Body of pancreas (tissue), 4 donors: ENCODE measurements around the gene NEK3. TPM values are rescaled to one million over a fixed set of nuclear protein-coding genes. Genes with fewer than 3 reads are reported as not detected.
"Not testable (repeated sequence)": the region's sequence is repeated elsewhere in the genome, so short reads cannot be mapped to it uniquely, and the experiment has no call there.

Experiments used
- ATAC-seq: fragments of 150-250 bp; one replicate; pipeline ENCODE4 v1.9.1; 2016
- DNase-seq, 4 donors: peaks; one replicate each; pipeline ENCODE4 v3.0.0-alpha.2; 2019
- H3K27ac ChIP-seq, 4 donors: fragments of 200-600 bp; sonication (generic); 1 replicate in 3 of 4; 2 replicates in 1 of 4; pipeline versions ENCODE4 v1.5.1 to v1.6.1; 2016 to 2019; ENCODE audit warnings: mild to moderate bottlenecking in 1 of 4, mixed read lengths in 1 of 4, moderate library complexity in 1 of 4
- H3K27me3 ChIP-seq, 2 donors: fragments of 200-600 bp; sonication (generic); one replicate each; pipeline ENCODE4 v1.6.0; 2016; ENCODE audit warnings: mild to moderate bottlenecking in 1 of 2
- H3K36me3 ChIP-seq, 2 donors: fragments of 200-600 bp; sonication (generic); replicated peaks in 1 of 2; 2 replicates each; pipeline ENCODE4 v1.5.1; 2016; ENCODE audit warnings: low read depth in 2 of 2; ENCODE audit not compliant: insufficient read depth in 1 of 2
- H3K4me1 ChIP-seq: fragments of 200-600 bp; sonication (generic); one replicate; pipeline ENCODE4 v1.6.0; 2016
- H3K4me3 ChIP-seq, 2 donors: fragments of 200-600 bp; sonication (generic); 1 replicate in 1 of 2; 2 replicates in 1 of 2; pipeline ENCODE4 v1.5.1; 2016 to 2019
- H3K9me3 ChIP-seq, 3 donors: fragments of 200-600 bp; sonication (generic); 1 replicate in 2 of 3; 2 replicates in 1 of 3; pipeline ENCODE4 v1.5.1; 2016
- CTCF ChIP-seq, 7 experiments: fragments of 450-650 bp in 4 of 7; fragments of 200-600 bp in 3 of 7; sonication (generic) in 3 of 7; IDR thresholded peaks; one replicate each; pipeline ENCODE4 v1.5.1; 2016 to 2019; ENCODE audit warnings: antibody characterized with exemption in 7 of 7
- POLR2A ChIP-seq, 3 donors: fragments of 450-650 bp; IDR thresholded peaks; one replicate each; pipeline ENCODE4 v1.6.1; 2016; ENCODE audit warnings: antibody characterized with exemption in 3 of 3, mild to moderate bottlenecking in 2 of 3
- WGBS, 2 donors: methylation state at CpG; one replicate each; pipeline ENCODE4 v1.1.5; 2017; 5-methylcytosine and 5-hydroxymethylcytosine counted together
- intact Hi-C: fragments of 100-400 bp; cut with DNase I; formaldehyde crosslinking; loops from one replicate; pipeline ENCODE4 v1.15.1; 2023
- total RNA-seq, 2 donors: library from RNA; depleted of rRNA; stranded (reverse); fragments of >200 nt; gene quantifications; one replicate each; pipeline ENCODE4 v1.1.0, GENCODE V29; 2016

NEK3 gene
- total RNA-seq: 10 to 100 TPM; 19.7 to 25.4 TPM

GRCh38 chr13:52159159-52159982 is at the start of gene NEK3:
NEK3 (minus strand) TSS chr13:52159597; CDS start chr13:52156191, 3,406 bp downstream.
- H3K4me3 ChIP-seq: peak within 1 kb of the TSS; percentile 84 to 86
- WGBS, 2 donors: 1 to 4% methylated on average over 14 to 74 of the region's 74 CpGs
- peak; percentile 65 to 73 (median 70) for DNase-seq
- TF ChIP-seq CTCF (IDR thresholded peaks at IDR 0.05) (peak in 1 of 7 experiments; percentile 7), POLR2A (IDR thresholded peaks at IDR 0.05) (peak in 2 of 3 donors; percentile 26 to 37)
- intact Hi-C loops: no loop called here
- H3K27me3 ChIP-seq: no peaks in the 10 kb centered on the region
- no peaks in the 10 kb centered on the region for H3K36me3 ChIP-seq
- H3K9me3 ChIP-seq: no peaks in the 10 kb centered on the region
- peaks cover 18% of the 10 kb centered on the region for H3K4me1 ChIP-seq
- peak; percentile 89 for ATAC-seq
- peak within 1 kb of the TSS; percentile 30 to 72 (median 60) for H3K27ac ChIP-seq

- H3K36me3 ChIP-seq, intact Hi-C loops, H3K27me3 ChIP-seq, H3K27ac ChIP-seq, DNase-seq, H3K4me1 ChIP-seq, H3K9me3 ChIP-seq, H3K4me3 ChIP-seq, ATAC-seq: not testable (repeated sequence)
- WGBS, 2 donors: 72 to 84% methylated on average over 6 of the region's 6 CpGs
Measured at GRCh38 chr13:52208384-52208783, 49.0 kb upstream of the NEK3 start.

GRCh38 chr13:52207896-52208295 is 48.5 kb upstream of the NEK3 start:
- WGBS, 2 donors: 76 to 85% methylated on average over 3 of the region's 3 CpGs

GRCh38 chr13:52207337-52207736 is 47.9 kb upstream of the NEK3 start:
- DNase-seq, ATAC-seq, H3K36me3 ChIP-seq, H3K4me1 ChIP-seq, H3K27me3 ChIP-seq, H3K4me3 ChIP-seq, H3K9me3 ChIP-seq, H3K27ac ChIP-seq, intact Hi-C loops: not testable (repeated sequence)
- WGBS, 2 donors: 88 to 93% methylated on average over 2 of the region's 2 CpGs

More at GRCh38 chr13:52207896-52208295, 48.5 kb upstream of the NEK3 start:
- H3K27ac ChIP-seq, H3K4me3 ChIP-seq, H3K4me1 ChIP-seq, H3K27me3 ChIP-seq, H3K36me3 ChIP-seq, DNase-seq, H3K9me3 ChIP-seq, ATAC-seq, intact Hi-C loops: not testable (repeated sequence)

- H3K36me3 ChIP-seq, H3K27me3 ChIP-seq, H3K4me3 ChIP-seq, H3K4me1 ChIP-seq, DNase-seq, H3K27ac ChIP-seq, ATAC-seq, intact Hi-C loops, H3K9me3 ChIP-seq: not testable (repeated sequence)
- 43 to 59% methylated on average over 4 of the region's 4 CpGs for WGBS, 2 donors
Measured at GRCh38 chr13:52204546-52204945, 45.1 kb upstream of the NEK3 start.

GRCh38 chr13:52203864-52204263 is 44.5 kb upstream of the NEK3 start:
- H3K9me3 ChIP-seq, intact Hi-C loops, H3K4me3 ChIP-seq, H3K27ac ChIP-seq, H3K4me1 ChIP-seq, H3K36me3 ChIP-seq, ATAC-seq, H3K27me3 ChIP-seq: not testable (repeated sequence)
- peak in 1 of 4 donors; percentile 32 for DNase-seq
- 26 to 44% methylated on average over 1 of the region's 1 CpG for WGBS, 2 donors

GRCh38 chr13:52202506-52202905 is 43.1 kb upstream of the NEK3 start:
- 43 to 53% methylated on average over 7 of the region's 7 CpGs for WGBS, 2 donors
- H3K9me3 ChIP-seq, DNase-seq, H3K4me3 ChIP-seq, H3K36me3 ChIP-seq, ATAC-seq, intact Hi-C loops, H3K27me3 ChIP-seq, H3K27ac ChIP-seq, H3K4me1 ChIP-seq: not testable (repeated sequence)
